Measurements from ENCODE around the gene PPARG.
"Not testable (repeated sequence)": the region's sequence is repeated elsewhere in the genome, so short reads cannot be mapped to it uniquely, and the experiment has no call there.

The PPARG gene

GRCh38 chr3:12465836-12466225, 177.0 kb downstream of the PPARG start:
- in situ Hi-C loops (cut with MboI; ENCODE audit: low pct_unique_long_range_greater_than_20kb, low sequenced_read_pairs, unreplicated experiment): no loop called here
- no peak for DNase-seq (ENCODE audit: low spot score)
- no peak for TF ChIP-seq CTCF (IDR thresholded peaks at IDR 0.05; ENCODE audit: extremely low read depth, insufficient read depth, missing control alignments)

GRCh38 chr3:12467746-12468145, 178.9 kb downstream of the PPARG start:
- TF ChIP-seq CTCF (IDR thresholded peaks at IDR 0.05; ENCODE audit: extremely low read depth, insufficient read depth, missing control alignments): no peak
- no peak for DNase-seq (ENCODE audit: low spot score)

GRCh38 chr3:12468276-12468675, 179.4 kb downstream of the PPARG start:
- in situ Hi-C loops (cut with MboI; ENCODE audit: low pct_unique_long_range_greater_than_20kb, low sequenced_read_pairs, unreplicated experiment): no loop called here

More at GRCh38 chr3:12467746-12468145, 178.9 kb downstream of the PPARG start:
- in situ Hi-C loops (cut with MboI; ENCODE audit: low pct_unique_long_range_greater_than_20kb, low sequenced_read_pairs, unreplicated experiment): no loop called here

GRCh38 chr3:12468757-12469156, 179.9 kb downstream of the PPARG start:
- DNase-seq (ENCODE audit: low spot score): no peak
- TF ChIP-seq CTCF (IDR thresholded peaks at IDR 0.05; ENCODE audit: extremely low read depth, insufficient read depth, missing control alignments): no peak
- in situ Hi-C loops (cut with MboI; ENCODE audit: low pct_unique_long_range_greater_than_20kb, low sequenced_read_pairs, unreplicated experiment): no loop called here

More at GRCh38 chr3:12468276-12468675, 179.4 kb downstream of the PPARG start:
- no peak for TF ChIP-seq CTCF (IDR thresholded peaks at IDR 0.05; ENCODE audit: extremely low read depth, insufficient read depth, missing control alignments)
- no peak for DNase-seq (ENCODE audit: low spot score)

- DNase-seq (ENCODE audit: low spot score): not testable (repeated sequence)
These were observed 180.4 kb downstream of the PPARG start for GRCh38 chr3:12469222-12469621.

GRCh38 chr3:12470111-12470510, 181.2 kb downstream of the PPARG start:
- in situ Hi-C loops (cut with MboI; ENCODE audit: low pct_unique_long_range_greater_than_20kb, low sequenced_read_pairs, unreplicated experiment): loop anchor here (10.0 kb wide), 1 partner anchor 335 kb away; no protein-coding TSS in a partner anchor
- TF ChIP-seq CTCF (IDR thresholded peaks at IDR 0.05; ENCODE audit: extremely low read depth, insufficient read depth, missing control alignments): no peak

More at GRCh38 chr3:12469222-12469621, 180.4 kb downstream of the PPARG start:
- in situ Hi-C loops (cut with MboI; ENCODE audit: low pct_unique_long_range_greater_than_20kb, low sequenced_read_pairs, unreplicated experiment): not testable (repeated sequence)

GRCh38 chr3:12470680-12471079, 181.8 kb downstream of the PPARG start:
- DNase-seq (ENCODE audit: low spot score): no peak
- in situ Hi-C loops (cut with MboI; ENCODE audit: low pct_unique_long_range_greater_than_20kb, low sequenced_read_pairs, unreplicated experiment): loop anchor here (10.0 kb wide), 1 partner anchor 336 kb away; no protein-coding TSS in a partner anchor
- TF ChIP-seq CTCF (IDR thresholded peaks at IDR 0.05; ENCODE audit: extremely low read depth, insufficient read depth, missing control alignments): no peak

More at GRCh38 chr3:12470111-12470510, 181.2 kb downstream of the PPARG start:
- no peak for DNase-seq (ENCODE audit: low spot score)
